GM12878 (cell line): ENCODE measurements around the gene HIVEP2. TPM values are rescaled to one million over a fixed set of nuclear protein-coding genes. Genes with fewer than 3 reads are reported as not detected.

Experiments
- ATAC-seq: fragments of 200-7000 bp; cut with Tn5 transposase; 3 replicates; pipeline ENCODE4 v1.9.1; 2020; ENCODE audit warnings: mild to moderate bottlenecking, moderate library complexity
- BruUV-seq: library from RNA; stranded (reverse); fragments of 400-500 nt; replicated peaks from 2 replicates; lab custom pipeline; 2021; lab: Mats Ljungman, UMichigan
- CTCF ChIA-PET: fragments of 300-600 bp; sonication (Branson Sonifier 250); formaldehyde crosslinking; extraction: SDS; loops from one replicate; lab custom pipeline; 2021; ENCODE audit warnings: inconsistent platforms; lab: Yijun Ruan, JAX
- POLR2A ChIA-PET: fragments of 350-600 bp; formaldehyde crosslinking; extraction: SDS; loops from one replicate; lab custom pipeline; 2021; ENCODE audit warnings: inconsistent platforms; lab: Charles Lee
- RAD21 ChIA-PET: fragments of 300-600 bp; sonication (Branson Sonifier 250); formaldehyde crosslinking; loops from one replicate; lab custom pipeline; 2023; ENCODE audit warnings: antibody characterized with exemption; ENCODE audit not compliant: unreplicated experiment; lab: Charles Lee
- SMC1A ChIA-PET: fragments of 300-600 bp; sonication (Branson Sonifier 250); formaldehyde crosslinking; loops from one replicate; lab custom pipeline; 2023; ENCODE audit not compliant: unreplicated experiment, uncharacterized antibody; lab: Charles Lee
- DNase-seq: peaks from one replicate; pipeline ENCODE4 v3.0.0-alpha.2; 2011; ENCODE audit warnings: low read depth, low spot score
- FAIRE-seq: peaks from 3 replicates; lab custom pipeline; 2011; peaks lifted over from hg19 to GRCh38; lab: Jason Lieb, UNC
- H2AFZ ChIP-seq: 2 replicates; pipeline ENCODE4 v1.6.0; 2011; ENCODE audit warnings: low read depth, low read length, control low read depth; ENCODE audit not compliant: control insufficient read depth
- H3K27ac ChIP-seq: 2 replicates; pipeline ENCODE4 v1.5.1; 2011; ENCODE audit warnings: control low read depth; ENCODE audit not compliant: control insufficient read depth, insufficient read depth
- H3K27me3 ChIP-seq, 2 experiments: replicated peaks in 1 of 2; 2 replicates each; pipeline versions ENCODE4 v1.6.0 to v1.6.1; 2011; ENCODE audit warnings: low read length in 1 of 2; ENCODE audit not compliant: control insufficient read depth in 2 of 2, insufficient read depth in 2 of 2
- H3K36me3 ChIP-seq, 2 experiments: 2 replicates each; pipeline ENCODE4 v1.5.1; 2011; ENCODE audit warnings: low read length in 1 of 2; ENCODE audit not compliant: control insufficient read depth in 2 of 2, insufficient read depth in 2 of 2
- H3K4me1 ChIP-seq: 2 replicates; pipeline ENCODE4 v1.6.1; 2011; ENCODE audit warnings: mild to moderate bottlenecking, low read length, moderate library complexity, mixed read lengths; ENCODE audit not compliant: control insufficient read depth, insufficient read depth
- H3K4me2 ChIP-seq: 2 replicates; pipeline ENCODE4 v1.6.0; 2011; ENCODE audit warnings: control low read depth; ENCODE audit not compliant: control insufficient read depth, insufficient read depth
- H3K4me3 ChIP-seq: fragments of 200-600 bp; sonication (generic); 2 replicates; pipeline ENCODE4 v1.5.1; 2016
- H3K79me2 ChIP-seq: 2 replicates; pipeline ENCODE4 v1.6.0; 2011; ENCODE audit warnings: low read length; ENCODE audit not compliant: control insufficient read depth, insufficient read depth
- H3K9ac ChIP-seq: 2 replicates; pipeline ENCODE4 v1.8.0; 2011; ENCODE audit warnings: low read length, control low read depth, mixed read lengths; ENCODE audit not compliant: control insufficient read depth, insufficient read depth
- H3K9me3 ChIP-seq: replicated peaks from 3 replicates; pipeline ENCODE4 v1.5.1; 2011; ENCODE audit warnings: mild to moderate bottlenecking, low read length; ENCODE audit not compliant: control insufficient read depth, insufficient read depth
- H4K20me1 ChIP-seq: 2 replicates; pipeline ENCODE4 v1.6.0; 2011; ENCODE audit not compliant: control insufficient read depth, insufficient read depth
- ATF7 ChIP-seq: fragments of 450-650 bp; IDR thresholded peaks from 2 replicates; pipeline ENCODE4 v1.6.1; 2016; ENCODE audit warnings: low read depth, mild to moderate bottlenecking
- CBX3 ChIP-seq: fragments of 200-600 bp; sonication (generic); IDR thresholded peaks from 2 replicates; pipeline ENCODE4 v1.6.1; 2016; ENCODE audit warnings: low read depth, borderline replicate concordance
- CHD4 ChIP-seq: fragments of 200-600 bp; sonication (generic); IDR thresholded peaks from 2 replicates; pipeline ENCODE4 v1.6.1; 2016; ENCODE audit warnings: mild to moderate bottlenecking
- EGR1 ChIP-seq, 2 experiments: IDR thresholded peaks; 1 replicate in 1 of 2; 2 replicates in 1 of 2; pipeline ENCODE4 v1.6.1; 2011 to 2012; ENCODE audit warnings: low read depth in 2 of 2, low read length in 2 of 2, borderline replicate concordance in 1 of 2, mild to moderate bottlenecking in 1 of 2, moderate library complexity in 1 of 2
- HDGF ChIP-seq: fragments of 450-650 bp; IDR thresholded peaks from 2 replicates; pipeline ENCODE4 v1.6.1; 2016; ENCODE audit warnings: antibody characterized with exemption
- MEF2A ChIP-seq: IDR thresholded peaks from 2 replicates; pipeline ENCODE4 v1.6.1; 2011; ENCODE audit warnings: low read depth, mild to moderate bottlenecking, low read length, moderate library complexity; ENCODE audit not compliant: insufficient read depth
- MTA3 ChIP-seq: IDR thresholded peaks from 2 replicates; pipeline ENCODE4 v1.6.1; 2012; ENCODE audit warnings: low read length, inconsistent platforms, borderline replicate concordance
- NR2C1 ChIP-seq: fragments of 450-650 bp; IDR thresholded peaks from 2 replicates; pipeline ENCODE4 v1.6.1; 2017; ENCODE audit warnings: antibody characterized with exemption, mild to moderate bottlenecking, moderate library complexity
- NR2F1 ChIP-seq: fragments of 450-650 bp; conservative IDR thresholded peaks from 2 replicates; pipeline ENCODE4 v1.6.1; 2017; ENCODE audit warnings: mild to moderate bottlenecking
- PAX5 ChIP-seq: IDR thresholded peaks from 2 replicates; pipeline ENCODE4 v1.6.1; 2011; ENCODE audit warnings: low read depth, low read length, borderline replicate concordance
- SMARCA5 ChIP-seq: fragments of 450-650 bp; IDR thresholded peaks from 2 replicates; pipeline ENCODE4 v1.6.1; 2017; ENCODE audit warnings: mild to moderate bottlenecking
- SMC3 ChIP-seq: IDR thresholded peaks from 2 replicates; pipeline ENCODE4 v1.6.1; 2011; ENCODE audit warnings: low read length, improper control_type of control experiment, borderline replicate concordance
- SRF ChIP-seq, 2 experiments: IDR thresholded peaks; 2 replicates each; pipeline ENCODE4 v1.6.1; 2011; ENCODE audit warnings: low read depth in 2 of 2, low read length in 2 of 2, mild to moderate bottlenecking in 1 of 2, moderate library complexity in 1 of 2
- SUZ12 ChIP-seq: fragments of 200-600 bp; sonication (generic); IDR thresholded peaks from one replicate; pipeline ENCODE4 v1.6.1; 2018; ENCODE audit warnings: antibody characterized with exemption, mild to moderate bottlenecking; ENCODE audit not compliant: unreplicated experiment
- YBX1 ChIP-seq: fragments of 450-650 bp; IDR thresholded peaks from 2 replicates; pipeline ENCODE4 v1.6.1; 2016; ENCODE audit warnings: antibody characterized with exemption
- YY1 ChIP-seq: IDR thresholded peaks from 2 replicates; pipeline ENCODE4 v1.6.1; 2011; ENCODE audit warnings: low read depth, mild to moderate bottlenecking, low read length
- ZBED1 ChIP-seq: IDR thresholded peaks from 2 replicates; pipeline ENCODE4 v1.6.1; 2016; ENCODE audit warnings: borderline replicate concordance
- ZBTB40 ChIP-seq: fragments of 450-650 bp; IDR thresholded peaks from 2 replicates; pipeline ENCODE4 v1.6.1; 2016; ENCODE audit warnings: mild to moderate bottlenecking, moderate library complexity, borderline replicate concordance
- ZNF24 ChIP-seq: fragments of 450-650 bp; IDR thresholded peaks from 2 replicates; pipeline ENCODE4 v1.6.1; 2017; ENCODE audit warnings: antibody characterized with exemption, mild to moderate bottlenecking
- WGBS: methylation state at CpG from one replicate; pipeline ENCODE4 v1.1.6; 2016; ENCODE audit warnings: low lambda C conversion rate; ENCODE audit not compliant: insufficient replicate concordance, insufficient coverage; ENCODE audit errors: missing lambda C conversion rate; 5-methylcytosine and 5-hydroxymethylcytosine counted together
- in situ Hi-C: fragments of 300-500 bp; cut with MboI; formaldehyde crosslinking; loops from 9 replicates; pipeline ENCODE4 v1.14.3; 2018; ENCODE audit warnings: mixed read lengths
- intact Hi-C: fragments of 100-400 bp; cut with micrococcal nuclease; formaldehyde crosslinking; loops from one replicate; pipeline ENCODE4 v1.14.2; 2022; ENCODE audit not compliant: unreplicated experiment
- polyA plus RNA-seq, 11 experiments: library from polyadenylated mRNA; depleted of rRNA in 4 of 11; unstranded in 6 of 11; stranded (reverse) in 5 of 11; fragments of >200 nt; fragmentation: Nextera tagmentation in 4 of 11; fragmentation: Illumina TruSeq in 1 of 11; extraction: Ambion mirVana in 4 of 11; extraction: Trizol in 1 of 11; gene quantifications; 1 replicate in 1 of 11; 2 replicates in 10 of 11; pipeline versions ENCODE4 v1.2.1 to v1.2.3, GENCODE V29; 2011 to 2016; ENCODE audit warnings: inconsistent platforms in 2 of 11, missing spikeins in 2 of 11, low read depth in 1 of 11
- total RNA-seq, 4 experiments: library from RNA; depleted of rRNA in 3 of 4; stranded (reverse); fragments of >200 nt in 3 of 4; fragmentation: Illumina TruSeq in 1 of 4; extraction: Trizol in 1 of 4; gene quantifications; 2 replicates each; pipeline versions ENCODE4 v1.2.1 to v1.2.3, GENCODE V29; 2013 to 2021
- TF ChIP-seq, protein P1 (sequence below): IDR thresholded peaks from 2 replicates; pipeline ENCODE4 v1.6.1; 2012; ENCODE audit warnings: low read length, inconsistent platforms

HIVEP2 gene
- total and polyA plus RNA-seq, 10 of the 15 experiments (the other 5 are each of a cell fraction or from before 2014, with no cell fraction given): 1.2 to 15.7 (median 10.2) TPM

DNA sequence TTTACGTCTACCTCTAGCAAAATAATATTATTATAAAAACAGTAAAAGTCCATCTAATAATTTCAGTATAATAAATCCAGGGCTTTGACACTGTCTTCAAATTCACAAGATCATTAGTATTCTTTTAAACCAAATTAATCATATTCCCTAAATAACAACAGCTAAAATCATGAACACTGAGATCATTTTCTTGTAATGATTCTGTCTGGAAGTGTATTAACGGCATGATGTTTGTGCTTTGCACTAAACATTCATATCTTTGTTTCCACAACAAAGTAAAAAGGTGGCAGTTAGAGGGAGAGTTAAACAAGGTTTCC lies 18.8 kb downstream of the HIVEP2 start (continued):
- TF ChIP-seq ZBTB40: no peak
- peak; percentile 35; the same call in 1 of the 2 replicates for TF ChIP-seq MTA3
- TF ChIP-seq SRF (IDR thresholded peaks at IDR 0.05; ENCODE audit: low read depth in 2 of 2, low read length in 2 of 2): no peak

DNA sequence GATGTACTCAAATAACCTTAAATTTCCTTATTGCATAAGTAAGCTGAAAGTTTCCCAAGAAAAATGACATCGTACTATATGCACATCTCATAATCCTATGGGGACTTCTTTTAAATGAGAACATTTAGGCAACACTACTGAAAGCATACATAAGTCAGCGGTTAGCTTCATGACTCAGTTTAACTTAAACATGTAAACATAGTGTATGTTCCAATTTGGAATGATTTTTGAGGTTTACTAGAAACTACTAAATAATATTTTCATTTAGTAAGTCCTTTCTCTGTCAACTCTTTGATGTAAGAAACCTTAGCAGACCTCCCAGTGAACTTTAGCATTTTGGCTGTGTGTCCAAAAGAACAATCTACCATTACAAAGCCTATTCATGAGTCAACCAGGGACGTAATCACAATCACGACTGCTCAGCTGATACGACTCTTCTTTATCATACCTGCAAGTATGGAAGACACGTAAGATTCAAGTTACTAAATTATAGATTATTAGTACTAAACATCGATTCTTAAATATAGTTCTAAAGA lies 19.3 kb downstream of the HIVEP2 start:
- no peaks in the 10 kb centered on the region for H3K27me3 ChIP-seq
- no peak overlapping the region for H2AFZ ChIP-seq
- ChIA-PET SMC1A (interaction anchor here (0.9 to 7.2 kb wide), 8 partner anchors 9 to 141 kb away, joined by 3 to 71 read pairs (median 12); no protein-coding TSS in a partner anchor), CTCF (interaction anchor here (0.9 to 1.4 kb wide), 3 partner anchors 9 to 179 kb away, joined by 4 read pairs; no protein-coding TSS in a partner anchor), RAD21 (interaction anchor here (0.7 to 6.3 kb wide), 12 partner anchors 9 to 106 kb away, joined by 3 to 46 read pairs (median 6); no protein-coding TSS in a partner anchor), POLR2A (interaction anchor here (0.6 to 4.2 kb wide), 7 partner anchors 8 to 122 kb away, joined by 3 to 27 read pairs (median 5); no protein-coding TSS in a partner anchor)
- in situ Hi-C loops: no loop called here
- H3K4me1 ChIP-seq: peaks cover 8% of the 10 kb centered on the region
- DNase-seq: no peak
- no peak overlapping the region for H3K9ac ChIP-seq
- H3K79me2 ChIP-seq: peaks cover 54% of the 10 kb centered on the region
- H4K20me1 ChIP-seq: no peaks in the 10 kb centered on the region
- no peak overlapping the region for H3K4me3 ChIP-seq
- BruUV-seq: no TSS peak
- no peak for ATAC-seq
- FAIRE-seq: no peak
- H3K4me2 ChIP-seq: no peak overlapping the region
- no peaks in the 10 kb centered on the region; a peak in 1 of 4 replicates for H3K36me3 ChIP-seq
- no peaks in the 10 kb centered on the region for H3K9me3 ChIP-seq
- H3K27ac ChIP-seq: no peak overlapping the region
- 91% methylated on average over 7 of the region's 7 CpGs for WGBS
- intact Hi-C loops: loop anchor here (1.0 to 2.0 kb wide), 2 partner anchors 12 to 17 kb away; no protein-coding TSS in a partner anchor
- TF ChIP-seq NR2F1 (no peak), ATF7 (no peak), CHD4 (no peak), HDGF (no peak), PAX5 (no peak), ZNF24 (no peak), EGR1 (IDR thresholded peaks at IDR 0.05; ENCODE audit: borderline replicate concordance in 1 of 2, low read depth in 2 of 2, low read length in 2 of 2) (no peak), CBX3 (no peak), MTA3 (no peak), YY1 (no peak), SMARCA5 (no peak), MEF2A (no peak), ZBED1 (no peak), SMC3 (no peak), NR2C1 (no peak), YBX1 (no peak), SUZ12 (no peak)
- TF ChIP-seq, protein P1, sequence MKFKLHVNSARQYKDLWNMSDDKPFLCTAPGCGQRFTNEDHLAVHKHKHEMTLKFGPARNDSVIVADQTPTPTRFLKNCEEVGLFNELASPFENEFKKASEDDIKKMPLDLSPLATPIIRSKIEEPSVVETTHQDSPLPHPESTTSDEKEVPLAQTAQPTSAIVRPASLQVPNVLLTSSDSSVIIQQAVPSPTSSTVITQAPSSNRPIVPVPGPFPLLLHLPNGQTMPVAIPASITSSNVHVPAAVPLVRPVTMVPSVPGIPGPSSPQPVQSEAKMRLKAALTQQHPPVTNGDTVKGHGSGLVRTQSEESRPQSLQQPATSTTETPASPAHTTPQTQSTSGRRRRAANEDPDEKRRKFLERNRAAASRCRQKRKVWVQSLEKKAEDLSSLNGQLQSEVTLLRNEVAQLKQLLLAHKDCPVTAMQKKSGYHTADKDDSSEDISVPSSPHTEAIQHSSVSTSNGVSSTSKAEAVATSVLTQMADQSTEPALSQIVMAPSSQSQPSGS: no peak
